ENCODE data around the gene PXN. TPM values are rescaled to one million over a fixed set of nuclear protein-coding genes. Genes with fewer than 3 reads are reported as not detected.

Gene PXN
- total and polyA plus RNA-seq, 10 donors, result 22.3 to 161 (median 114) TPM

DNA sequence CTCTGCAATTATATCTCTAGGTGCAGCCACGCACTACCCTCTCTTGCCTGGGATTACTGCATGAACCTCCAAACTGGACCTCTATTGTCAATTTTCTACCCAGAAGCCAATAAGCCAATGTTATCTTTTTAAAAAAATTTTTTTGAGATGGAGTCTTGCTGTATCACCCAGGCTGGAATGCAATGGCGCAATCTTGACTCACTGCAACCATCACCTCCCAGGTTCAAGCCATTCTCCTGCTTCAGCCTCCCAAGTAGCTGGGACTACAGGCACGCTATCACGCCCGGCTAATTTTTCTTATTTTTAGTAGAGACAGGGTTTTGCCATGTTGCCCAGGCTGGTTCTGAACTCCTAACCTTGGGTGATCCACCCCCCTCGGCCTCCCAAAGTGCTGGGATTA, 11.2 kb upstream of the PXN start:
- no peak for DNase-seq
- TF ChIP-seq, protein P1, sequence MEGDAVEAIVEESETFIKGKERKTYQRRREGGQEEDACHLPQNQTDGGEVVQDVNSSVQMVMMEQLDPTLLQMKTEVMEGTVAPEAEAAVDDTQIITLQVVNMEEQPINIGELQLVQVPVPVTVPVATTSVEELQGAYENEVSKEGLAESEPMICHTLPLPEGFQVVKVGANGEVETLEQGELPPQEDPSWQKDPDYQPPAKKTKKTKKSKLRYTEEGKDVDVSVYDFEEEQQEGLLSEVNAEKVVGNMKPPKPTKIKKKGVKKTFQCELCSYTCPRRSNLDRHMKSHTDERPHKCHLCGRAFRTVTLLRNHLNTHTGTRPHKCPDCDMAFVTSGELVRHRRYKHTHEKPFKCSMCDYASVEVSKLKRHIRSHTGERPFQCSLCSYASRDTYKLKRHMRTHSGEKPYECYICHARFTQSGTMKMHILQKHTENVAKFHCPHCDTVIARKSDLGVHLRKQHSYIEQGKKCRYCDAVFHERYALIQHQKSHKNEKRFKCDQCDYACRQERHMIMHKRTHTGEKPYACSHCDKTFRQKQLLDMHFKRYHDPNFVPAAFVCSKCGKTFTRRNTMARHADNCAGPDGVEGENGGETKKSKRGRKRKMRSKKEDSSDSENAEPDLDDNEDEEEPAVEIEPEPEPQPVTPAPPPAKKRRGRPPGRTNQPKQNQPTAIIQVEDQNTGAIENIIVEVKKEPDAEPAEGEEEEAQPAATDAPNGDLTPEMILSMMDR (IDR thresholded peaks at IDR 0.05 in 8 of 11, conservative IDR thresholded peaks at IDR 0.05 in 3 of 11), result no peak
- TF ChIP-seq POLR2A (IDR thresholded peaks at IDR 0.05) (no peak), POLR2AphosphoS5 (IDR thresholded peaks at IDR 0.05) (no peak)
- intact Hi-C loops (cut with DNase I; ENCODE audit: low total_unique reads), result no loop called here
- H3K9me3 ChIP-seq, result peaks cover 0 to 5% (median 0%) of the 10 kb centered on the region in 8 donors
- peak overlapping the region in 1 of 8 donors; percentile 6 for H3K27ac ChIP-seq
- no peaks in the 10 kb centered on the region for H3K36me3 ChIP-seq
- H3K4me3 ChIP-seq, result no peak overlapping the region
- H3K4me1 ChIP-seq, result no peaks in the 10 kb centered on the region
- peaks cover 0 to 29% (median 0%) of the 10 kb centered on the region in 7 donors for H3K27me3 ChIP-seq (replicated peaks in 1 of 7)
- 90 to 95% (median 94%) methylated on average over 6 of the region's 6 CpGs for WGBS, 5 donors

DNA sequence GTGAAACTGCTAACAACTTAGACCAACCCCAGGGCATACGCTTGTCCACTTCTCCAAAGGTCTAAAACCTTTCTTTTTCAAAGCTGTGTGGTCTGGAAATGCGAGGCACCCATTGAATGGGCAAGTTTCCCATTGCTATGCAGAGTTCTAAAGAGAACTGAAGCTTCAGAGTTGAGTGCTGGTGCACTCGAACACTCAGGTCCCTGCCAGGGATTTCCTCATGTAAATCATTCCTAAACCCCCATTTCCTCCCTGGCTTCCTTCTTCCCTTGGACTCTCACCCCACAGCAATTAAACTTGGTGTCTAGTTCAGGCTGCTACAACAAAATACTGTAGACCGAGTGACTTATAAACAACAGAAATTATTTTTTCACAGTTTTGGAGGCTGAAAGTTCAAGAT, 2.2 kb upstream of the PXN start:
- TF ChIP-seq POLR2AphosphoS5 (IDR thresholded peaks at IDR 0.05) (peak in 1 of 3 donors; percentile 67), POLR2A (IDR thresholded peaks at IDR 0.05) (no peak)
- intact Hi-C loops (cut with DNase I; ENCODE audit: low total_unique reads), result loop anchor here (10.0 kb wide), 1 partner anchor 53 kb away; no protein-coding TSS in a partner anchor
- Histone ChIP-seq H3K27ac (peak overlapping the region in 5 of 8 donors; percentile 17 to 64 (median 57)), H3K9me3 (no peaks in the 10 kb centered on the region), H3K27me3 (replicated peaks in 1 of 7) (peaks cover 0 to 52% (median 0%) of the 10 kb centered on the region in 7 donors), H3K36me3 (no peaks in the 10 kb centered on the region), H3K4me1 (peaks cover 9 to 58% (median 41%) of the 10 kb centered on the region in 6 donors), H3K4me3 (no peak overlapping the region)
- no peak for DNase-seq
- 30 to 41% (median 34%) methylated on average over 4 of the region's 4 CpGs for WGBS, 5 donors

DNA sequence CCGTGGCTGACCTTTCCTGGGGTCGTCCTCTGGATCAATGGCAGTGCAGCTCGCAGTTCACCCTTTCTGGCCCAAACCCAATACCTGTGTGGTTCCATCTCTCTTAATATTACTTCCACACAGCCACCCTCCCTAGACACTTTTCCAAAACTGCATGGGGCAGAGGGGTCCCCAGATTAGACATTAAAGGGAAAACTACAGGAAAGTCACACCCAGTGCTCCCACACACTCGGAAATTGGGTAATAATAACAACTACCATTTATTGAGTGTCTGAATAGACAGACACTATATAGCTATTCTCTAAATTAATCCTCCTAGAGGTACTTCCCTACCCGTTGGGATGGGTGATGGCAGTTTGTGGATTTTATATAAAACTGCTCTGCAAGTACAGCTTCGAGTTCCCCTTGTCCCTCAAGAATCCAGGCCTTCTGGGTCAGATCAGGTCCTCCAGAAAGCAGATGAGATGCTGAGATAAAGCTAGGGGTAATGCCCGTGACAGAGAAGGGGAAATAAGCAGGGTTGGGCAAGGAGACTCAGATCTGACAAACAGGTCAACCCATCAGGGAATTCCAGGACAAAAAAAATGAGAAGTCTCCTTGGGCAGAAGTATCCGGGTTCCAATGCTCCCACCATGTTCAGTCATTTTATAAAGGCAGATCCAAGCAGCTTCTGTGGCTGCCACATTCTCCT, 795 bp upstream of the PXN start:
- TF ChIP-seq, protein P1 (IDR thresholded peaks at IDR 0.05 in 8 of 11, conservative IDR thresholded peaks at IDR 0.05 in 3 of 11), result peak in 1 of 11 experiments; percentile 46
- TF ChIP-seq POLR2AphosphoS5 (IDR thresholded peaks at IDR 0.05), result no peak
- peaks cover 0 to 1% (median 0%) of the 10 kb centered on the region in 6 donors for H3K36me3 ChIP-seq
- H3K4me3 ChIP-seq, result peak overlapping the region in 3 of 8 donors; percentile 13 to 91 (median 75)
- no peak for DNase-seq
- H3K27me3 ChIP-seq (replicated peaks in 1 of 7), result peaks cover 0 to 47% (median 0%) of the 10 kb centered on the region in 7 donors
- peaks cover 21 to 73% (median 55%) of the 10 kb centered on the region in 6 donors for H3K4me1 ChIP-seq
- WGBS, 5 donors, result 25 to 38% (median 30%) methylated on average over 8 of the region's 8 CpGs
- intact Hi-C loops (cut with DNase I; ENCODE audit: low total_unique reads), result loop anchor here (10.0 kb wide), 1 partner anchor 52 kb away; no protein-coding TSS in a partner anchor
- no peaks in the 10 kb centered on the region for H3K9me3 ChIP-seq
- H3K27ac ChIP-seq, result peak overlapping the region in 3 of 8 donors; percentile 32 to 45 (median 35)

- intact Hi-C loops (cut with DNase I; ENCODE audit: low total_unique reads), result loop anchor here (10.0 kb wide), 1 partner anchor 50 kb away; no protein-coding TSS in a partner anchor
- peaks cover 0 to 14% (median 0%) of the 10 kb centered on the region in 6 donors for H3K36me3 ChIP-seq
- WGBS, 5 donors, result 1 to 6% (median 2%) methylated on average over 14 to 29 of the region's 29 CpGs
- H3K27me3 ChIP-seq (replicated peaks in 1 of 7), result peaks cover 0 to 33% (median 0%) of the 10 kb centered on the region in 7 donors
- peaks cover 21 to 86% (median 68%) of the 10 kb centered on the region in 6 donors for H3K4me1 ChIP-seq
- peak overlapping the region; percentile 72 to 97 (median 94) for H3K27ac ChIP-seq
- H3K4me3 ChIP-seq, result peak overlapping the region; percentile 61 to 93 (median 74)
- TF ChIP-seq POLR2A (IDR thresholded peaks at IDR 0.05), result no peak
- TF ChIP-seq, protein P1 (IDR thresholded peaks at IDR 0.05 in 8 of 11, conservative IDR thresholded peaks at IDR 0.05 in 3 of 11), result no peak
- TF ChIP-seq POLR2AphosphoS5 (IDR thresholded peaks at IDR 0.05), result no peak
- H3K9me3 ChIP-seq, result no peaks in the 10 kb centered on the region
- DNase-seq, result no peak
Observed at GRCh38 chr12:120264904-120265472, 542 bp downstream of the PXN start.
